Activated CD4-positive, alpha-beta T cell treated with anti-CD3 and anti-CD28 coated beads, Interleukin-2, Interleukin-4, amounts not matched to agents 100 ng/mL and 50 ng/mL, durations not matched to agents 16 hours and 8 hours (primary cell): ENCODE results near the gene PLD1.
"Not testable (repeated sequence)": the region's sequence is repeated elsewhere in the genome, so short reads cannot be mapped to it uniquely, and the experiment has no call there.

Experiments used
- DNase-seq: peaks from one replicate; pipeline ENCODE4 v3.0.0-alpha.2; 2020; ENCODE audit warnings: low spot score

The PLD1 gene

GRCh38 chr3:171699601-171700000, 110.7 kb downstream of the PLD1 start:
- DNase-seq, result no peak

DNA sequence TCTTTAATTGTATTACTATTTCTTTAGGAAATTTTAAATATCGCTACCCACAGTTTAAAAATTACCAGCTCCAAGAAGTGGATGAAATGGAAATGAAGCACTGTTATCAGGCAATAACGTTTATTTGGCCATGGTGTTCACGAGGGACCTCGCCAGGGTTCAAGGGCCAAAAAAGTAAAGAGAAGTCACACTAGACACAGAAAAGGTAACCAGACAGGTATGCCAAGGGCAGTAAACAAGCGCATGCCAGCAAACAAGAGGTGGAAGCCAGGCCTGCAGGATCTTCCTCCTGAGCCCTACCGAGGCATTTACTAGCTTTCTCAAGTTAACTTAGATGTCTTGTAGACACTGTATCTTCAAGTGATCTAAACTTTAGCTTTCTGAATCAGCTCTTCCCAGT, 113.5 kb downstream of the PLD1 start:
- no peak for DNase-seq

- no peak for DNase-seq
These were observed 114.9 kb downstream of the PLD1 start for GRCh38 chr3:171695426-171695825.

DNA sequence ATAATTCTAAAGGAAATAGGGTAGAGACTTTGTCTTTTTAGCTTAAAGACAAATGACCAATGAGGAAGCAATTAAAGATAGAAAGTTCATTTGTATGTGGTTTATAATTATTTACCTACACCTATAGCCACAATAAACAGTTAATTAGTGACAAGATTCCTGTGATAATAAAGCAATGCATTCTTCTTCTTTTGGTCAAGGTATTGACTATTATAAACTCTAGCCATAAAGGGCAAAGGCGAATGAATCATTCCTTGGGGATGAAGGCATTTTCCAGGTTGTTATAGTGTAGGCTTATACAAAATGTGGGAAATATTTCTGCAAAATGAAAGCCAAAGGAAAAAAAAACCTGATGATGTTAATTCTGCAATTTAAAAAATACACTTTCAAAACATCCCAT, 115.4 kb downstream of the PLD1 start:
- DNase-seq, result no peak

DNA sequence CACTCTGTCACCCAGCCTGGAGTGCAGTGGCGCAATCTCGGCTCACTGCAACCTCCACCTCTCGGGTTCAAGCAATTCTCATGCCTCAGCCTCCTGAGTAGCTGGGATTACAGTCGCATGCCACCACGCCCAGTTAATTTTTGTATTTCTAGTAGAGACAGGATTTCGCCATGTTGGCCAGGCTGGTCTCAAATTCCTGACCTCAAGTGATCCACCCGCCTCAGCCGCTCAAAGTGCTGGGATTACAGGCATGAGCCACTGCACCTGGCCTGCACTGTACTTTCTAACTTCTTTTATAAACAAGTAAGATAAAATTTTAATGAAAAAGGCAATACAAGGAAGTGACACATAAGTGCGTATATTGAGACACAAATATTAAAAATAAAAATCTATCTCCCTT, 117.7 kb downstream of the PLD1 start:
- DNase-seq, result not testable (repeated sequence)

DNA sequence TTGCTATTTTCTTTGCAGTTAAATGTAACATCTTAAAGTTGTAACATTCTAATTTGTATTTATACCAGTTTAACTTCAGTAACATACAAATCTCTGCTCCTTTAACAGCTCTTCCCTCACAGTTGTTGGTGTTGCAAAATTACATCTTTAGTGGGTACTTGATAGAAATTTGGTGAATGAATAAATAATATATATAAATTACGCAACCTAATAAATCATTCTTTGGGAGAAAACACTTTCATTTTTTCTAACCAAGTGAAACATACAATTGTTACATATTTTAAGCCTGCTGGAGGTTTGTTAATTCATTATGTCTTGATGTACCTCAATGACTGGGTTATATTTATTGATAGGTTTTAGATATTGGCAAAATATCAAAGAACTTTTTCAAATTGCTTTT, 118.8 kb downstream of the PLD1 start:
- no peak for DNase-seq

DNA sequence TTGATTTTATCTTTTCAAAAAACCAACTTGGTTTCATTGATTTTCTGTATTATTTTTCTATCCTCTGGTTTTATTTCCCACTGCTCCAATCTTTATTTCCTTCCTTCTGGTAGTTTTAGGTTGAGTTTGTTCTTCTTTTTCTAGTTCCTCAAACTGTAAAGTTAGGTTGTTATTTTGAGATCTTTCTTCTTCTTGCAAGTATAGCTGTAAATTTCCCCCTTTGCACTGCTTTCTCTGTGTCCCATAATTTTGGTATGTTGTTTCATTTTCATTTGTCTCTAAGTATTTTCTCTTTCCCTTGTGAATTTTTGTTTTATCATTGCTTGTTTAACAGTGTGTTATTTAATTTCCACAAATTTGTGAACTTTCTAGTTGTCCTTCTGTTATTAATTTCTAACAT, 120.0 kb downstream of the PLD1 start:
- DNase-seq, result no peak

- DNase-seq, result no peak
These were observed 121.7 kb downstream of the PLD1 start for GRCh38 chr3:171688593-171688992.

- no peak for DNase-seq
These were observed 122.3 kb downstream of the PLD1 start for GRCh38 chr3:171688002-171688401.

- no peak for DNase-seq
These were observed 122.7 kb downstream of the PLD1 start for GRCh38 chr3:171687581-171687980.

GRCh38 chr3:171687064-171687463, 123.2 kb downstream of the PLD1 start:
- no peak for DNase-seq

DNA sequence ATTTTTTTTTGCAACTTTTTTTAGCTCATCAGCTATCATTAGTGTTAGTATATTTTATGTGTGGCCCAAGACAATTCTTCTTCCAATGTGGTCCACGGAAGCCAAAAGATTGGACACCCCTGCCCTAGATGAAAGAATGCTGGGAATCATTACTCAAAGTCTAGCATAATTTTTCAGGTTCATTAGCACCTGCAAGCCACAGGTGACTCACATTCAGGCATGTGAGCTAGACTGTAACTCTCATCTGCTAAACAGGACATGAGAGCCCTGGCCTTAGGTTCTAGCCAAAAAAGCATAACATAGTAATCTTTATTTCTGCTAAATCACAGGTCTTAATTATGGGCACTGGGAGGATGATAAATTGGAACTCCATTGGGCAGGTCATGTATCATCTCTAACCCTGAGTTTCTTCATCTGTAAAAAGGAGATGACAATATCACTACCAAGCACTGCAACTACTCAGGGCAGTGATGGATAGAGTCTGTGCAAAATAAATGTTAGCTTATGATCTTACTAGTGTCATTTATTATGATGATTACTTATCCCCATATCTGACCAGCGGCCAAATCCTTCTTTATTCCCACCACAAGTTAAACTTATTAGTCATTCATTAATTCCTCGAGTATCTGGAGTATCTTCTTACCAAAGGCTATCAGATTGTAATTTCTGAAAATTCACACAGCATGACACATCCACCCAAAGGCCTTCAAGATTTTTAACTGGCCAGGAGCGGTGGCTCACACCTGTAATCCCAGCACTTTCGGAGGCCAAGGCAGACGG, 125.0 kb downstream of the PLD1 start:
- no peak for DNase-seq

DNA sequence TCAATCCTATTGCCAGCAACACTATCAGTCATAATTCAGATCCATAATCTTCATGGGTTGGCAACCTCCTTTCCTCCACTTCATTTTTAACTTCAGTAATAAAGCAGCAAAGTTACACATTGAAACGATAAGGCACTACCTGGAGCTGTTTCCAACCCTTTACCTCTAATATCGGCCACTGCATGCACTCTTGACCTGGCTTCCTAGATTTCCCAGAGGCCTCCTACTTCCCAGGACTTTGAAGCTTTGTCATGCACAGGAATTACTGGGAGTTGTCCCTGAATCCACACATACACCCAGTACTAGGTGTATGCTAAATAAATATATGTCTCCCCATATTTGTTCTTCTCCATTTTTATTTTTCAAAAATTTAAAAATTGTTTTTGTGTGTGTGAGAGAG, 126.1 kb downstream of the PLD1 start:
- DNase-seq, result no peak

GRCh38 chr3:171682743-171683142, 127.5 kb downstream of the PLD1 start:
- no peak for DNase-seq

DNA sequence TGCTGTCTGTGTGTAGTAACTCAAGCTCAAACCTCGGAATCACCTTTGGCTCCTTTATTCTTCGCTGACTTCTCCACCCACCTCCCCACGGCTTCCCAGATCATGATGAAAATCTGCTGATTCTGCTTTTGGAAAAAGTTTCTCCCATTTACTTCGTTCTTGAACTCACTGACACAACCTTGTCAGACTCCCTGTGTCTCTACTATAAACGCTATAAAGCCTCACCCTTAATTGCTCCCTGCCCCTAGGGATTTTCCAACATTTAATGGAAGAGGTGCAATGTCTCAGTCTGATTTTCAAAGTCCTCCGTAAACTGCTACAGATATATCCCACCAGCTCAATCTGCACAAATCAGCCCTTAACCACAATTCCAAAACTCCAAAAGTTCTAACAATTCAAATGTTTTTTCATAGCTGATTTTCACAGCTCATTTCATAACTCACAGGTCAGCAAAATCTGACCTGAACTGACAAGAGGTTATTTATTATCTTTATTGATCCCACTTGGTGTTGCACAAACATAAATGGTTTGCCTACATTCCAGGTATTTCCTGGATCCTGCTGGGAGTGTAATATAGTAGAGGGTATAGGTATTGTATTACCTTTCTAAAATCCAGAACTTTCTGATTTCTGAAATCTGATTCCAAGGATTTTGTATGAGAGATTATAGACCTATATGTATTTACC, 129.4 kb downstream of the PLD1 start:
- no peak for DNase-seq

DNA sequence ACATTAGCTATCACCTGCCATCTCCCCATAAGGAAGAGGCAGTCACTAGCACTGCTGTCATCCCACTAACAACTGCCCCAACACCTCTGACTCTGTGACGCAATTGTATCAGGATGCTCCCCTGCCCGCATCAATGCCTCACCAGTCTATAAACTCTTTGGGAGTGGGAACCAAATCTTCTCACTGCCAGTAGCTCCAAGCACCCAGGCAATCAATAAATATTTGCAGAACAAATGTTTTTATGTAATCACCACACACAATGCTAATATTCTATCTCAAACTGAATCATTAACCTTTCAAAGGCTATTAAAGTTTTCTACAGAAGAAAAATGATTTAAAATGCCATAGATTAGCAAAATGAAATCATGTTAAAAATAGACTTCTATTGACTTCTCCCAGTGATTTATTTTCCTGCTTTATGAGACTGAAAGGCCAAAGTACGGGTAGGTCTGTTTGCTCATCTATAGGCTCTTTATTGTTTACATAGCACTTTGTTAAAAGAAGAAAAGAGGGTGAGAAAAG, 131.3 kb downstream of the PLD1 start:
- DNase-seq, result no peak

GRCh38 chr3:171677706-171678105, 132.6 kb downstream of the PLD1 start:
- DNase-seq, result no peak

DNA sequence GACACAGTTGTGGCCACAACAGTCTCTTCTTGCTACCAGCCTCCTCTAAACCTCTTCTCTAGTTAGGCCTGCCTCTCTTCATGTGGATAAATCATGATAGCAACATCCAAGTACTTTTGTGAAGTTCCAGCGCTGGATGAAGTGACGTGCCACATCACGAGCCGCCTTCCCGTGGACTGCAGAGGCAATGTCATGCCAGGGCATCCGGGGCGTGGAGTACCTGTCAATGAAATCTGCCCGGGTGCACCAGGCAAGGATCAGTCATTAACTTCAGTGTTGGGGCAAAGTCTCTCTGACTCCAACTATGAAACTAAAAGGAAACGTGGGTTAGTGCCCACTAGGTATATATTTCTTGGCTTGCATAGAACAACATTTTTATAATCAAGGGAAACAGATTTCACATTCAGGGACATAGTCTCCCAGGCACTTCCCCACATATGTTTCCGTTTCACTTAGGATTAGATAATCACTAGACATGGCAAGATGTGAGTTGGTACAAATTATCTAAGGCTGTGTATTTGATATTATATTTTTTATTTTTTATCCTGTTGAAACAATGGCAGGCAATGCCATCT, 133.6 kb downstream of the PLD1 start:
- DNase-seq, result no peak

DNA sequence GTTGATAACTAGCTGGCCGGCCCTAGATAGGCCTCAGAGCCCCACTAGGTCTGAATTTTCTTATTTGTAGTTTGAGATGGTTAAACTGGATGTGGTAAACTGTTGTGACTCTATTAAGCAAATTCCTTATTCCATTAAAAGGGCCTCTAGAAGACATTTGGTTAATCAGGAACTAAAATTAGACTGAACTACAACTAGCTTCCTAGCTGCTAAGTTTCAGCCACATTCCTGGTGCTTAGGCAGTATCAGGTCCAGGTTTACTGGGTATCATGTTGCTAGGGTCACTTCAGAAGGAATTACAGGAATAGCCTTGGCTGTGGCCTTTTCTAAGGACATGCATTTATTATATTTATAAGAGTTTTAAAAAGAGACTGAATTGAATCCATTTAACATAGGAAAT, 136.3 kb downstream of the PLD1 start:
- no peak for DNase-seq

- DNase-seq, result no peak
These were observed 137.7 kb downstream of the PLD1 start for GRCh38 chr3:171672538-171672937.

DNA sequence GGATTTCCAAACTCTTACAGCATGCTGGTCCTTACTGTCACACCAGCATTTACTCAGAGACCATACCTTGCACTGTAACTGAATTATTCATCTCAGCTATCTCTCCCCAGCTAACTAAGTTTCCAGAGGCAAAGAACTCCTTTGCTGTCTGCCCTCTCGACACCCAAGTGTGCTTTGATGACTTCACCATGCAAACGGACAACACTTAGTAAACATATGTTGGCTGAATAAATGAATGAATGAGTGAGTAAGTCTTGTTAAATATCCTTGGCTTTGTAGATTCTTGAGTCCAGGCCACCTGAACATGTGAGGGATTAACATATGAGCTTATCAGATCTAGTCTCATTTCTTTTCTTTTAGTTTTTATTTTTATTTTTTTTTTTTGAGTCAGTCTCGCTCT, 138.2 kb downstream of the PLD1 start:
- no peak for DNase-seq

GRCh38 chr3:171671709-171672108, 138.6 kb downstream of the PLD1 start:
- no peak for DNase-seq

DNA sequence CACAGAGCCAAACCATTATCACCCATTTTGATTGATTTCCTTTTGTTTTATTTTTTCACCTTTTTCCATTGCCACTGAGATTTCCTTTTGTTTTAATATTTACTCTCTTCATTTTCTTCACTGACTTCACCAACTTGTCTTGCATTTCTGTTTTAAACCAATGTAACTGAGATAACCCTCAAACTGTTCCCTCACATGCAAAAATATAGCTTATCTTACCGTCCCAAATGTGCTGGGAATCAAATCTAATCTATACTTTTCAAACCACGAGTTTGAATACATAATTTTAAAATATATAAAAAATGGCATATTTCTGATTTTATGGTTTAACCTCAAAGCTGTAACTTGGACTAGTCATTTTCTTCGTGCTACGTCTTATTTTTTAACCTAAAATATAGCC, 143.8 kb downstream of the PLD1 start:
- DNase-seq, result no peak
